PC-9 (cell line): ENCODE measurements around the gene RAX.

ENCODE experiments used
- CTCF ChIP-seq: fragments of 200-600 bp; sonication (generic); conservative IDR thresholded peaks from 2 replicates; pipeline ENCODE4 v1.6.1; 2017; ENCODE audit warnings: mixed run types, antibody characterized with exemption, mild to moderate bottlenecking, moderate library complexity
- EZH2 ChIP-seq: fragments of 200-600 bp; sonication (generic); IDR thresholded peaks from 2 replicates; pipeline ENCODE4 v1.8.0; 2017; ENCODE audit warnings: antibody characterized with exemption, low read depth

DNA sequence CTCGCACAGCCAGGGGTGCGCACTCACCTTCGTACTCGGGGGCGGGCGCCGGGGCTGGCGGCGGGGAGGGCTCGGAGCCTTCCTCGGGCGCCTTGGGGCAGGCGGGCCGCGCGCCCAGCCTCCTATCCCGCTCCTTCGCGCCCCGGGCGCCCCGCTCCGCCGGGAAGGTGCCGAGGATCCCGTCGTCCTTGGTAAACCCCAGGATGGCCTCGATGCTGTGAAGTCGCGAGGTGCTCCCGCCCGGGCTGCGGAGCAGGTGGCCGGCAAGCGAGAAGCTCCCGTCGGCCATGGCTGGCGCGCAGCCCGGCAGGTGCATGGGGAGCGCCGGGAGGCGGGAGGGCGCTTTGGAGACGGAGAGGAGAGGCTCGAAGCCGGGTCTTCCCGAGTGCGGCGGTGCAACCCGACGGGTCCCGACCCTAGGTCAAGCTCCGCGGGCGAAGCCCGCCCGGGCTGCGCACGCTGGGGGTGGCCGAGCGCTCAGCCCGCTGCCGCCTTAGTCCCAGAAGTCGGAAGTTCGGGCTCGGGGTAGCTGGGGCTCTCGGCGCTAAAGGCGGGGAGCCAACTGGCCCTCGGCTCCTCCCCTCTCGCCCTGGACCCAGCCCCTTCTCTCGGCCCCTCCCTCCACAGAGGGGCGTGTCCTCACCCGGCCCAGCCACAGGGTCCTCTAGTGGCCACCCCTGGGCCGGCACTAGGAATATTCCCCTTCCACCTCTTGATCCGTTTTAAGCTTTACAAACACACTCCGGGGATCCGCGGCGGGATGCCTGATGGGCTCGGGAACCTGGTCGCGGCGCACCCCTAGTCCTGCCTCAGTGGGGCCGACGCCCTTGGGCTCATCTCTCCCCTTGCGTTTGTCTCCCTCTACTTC lies at the start of gene RAX:
- TF ChIP-seq CTCF (no peak), EZH2 (no peak)
